ENCODE results near the gene CAMK4.

The CAMK4 gene

DNA sequence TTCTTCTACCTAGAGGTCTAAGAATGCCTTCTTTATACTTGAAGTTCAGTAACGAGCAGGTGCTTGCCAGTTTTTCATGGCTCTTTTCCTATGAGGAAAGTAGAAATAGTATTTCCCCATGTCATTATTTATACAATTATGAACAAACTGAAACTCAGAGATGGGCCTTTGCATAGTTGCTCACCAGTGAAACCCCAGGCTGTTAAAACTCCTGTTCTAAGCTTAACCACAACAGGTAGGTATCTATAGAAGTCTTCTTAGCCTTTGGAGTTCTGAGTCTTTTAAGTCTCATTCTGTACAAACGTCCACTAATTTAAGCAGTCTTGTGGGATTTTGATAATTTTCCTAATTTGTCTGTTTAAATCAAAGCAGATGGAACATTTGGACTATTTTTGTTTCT lies 198.1 kb downstream of the CAMK4 start:
- H3K79me2 ChIP-seq (ENCODE audit: insufficient read depth, low read length): no peaks in the 10 kb centered on the region
- no peaks in the 10 kb centered on the region for H3K36me3 ChIP-seq (ENCODE audit: insufficient read depth, low read length)
- no peak overlapping the region for H2AFZ ChIP-seq (ENCODE audit: low read length)
- no peaks in the 10 kb centered on the region for H3K9me3 ChIP-seq (ENCODE audit: insufficient read depth, low read depth, low read length)
- no peaks in the 10 kb centered on the region for H3F3A ChIP-seq (ENCODE audit: low read depth)
- no peaks in the 10 kb centered on the region for H3K4me1 ChIP-seq (ENCODE audit: insufficient read depth, low read length, poor library complexity, severe bottlenecking)
- no peak overlapping the region for H3K9ac ChIP-seq (ENCODE audit: low read depth, low read length, poor library complexity, severe bottlenecking)
- H3K4me2 ChIP-seq (ENCODE audit: low read depth, low read length, poor library complexity, severe bottlenecking): no peak overlapping the region
- TF ChIP-seq EZH2phosphoT487 (IDR thresholded peaks at IDR 0.05; ENCODE audit: borderline replicate concordance): no peak
- TF ChIP-seq, protein P1, sequence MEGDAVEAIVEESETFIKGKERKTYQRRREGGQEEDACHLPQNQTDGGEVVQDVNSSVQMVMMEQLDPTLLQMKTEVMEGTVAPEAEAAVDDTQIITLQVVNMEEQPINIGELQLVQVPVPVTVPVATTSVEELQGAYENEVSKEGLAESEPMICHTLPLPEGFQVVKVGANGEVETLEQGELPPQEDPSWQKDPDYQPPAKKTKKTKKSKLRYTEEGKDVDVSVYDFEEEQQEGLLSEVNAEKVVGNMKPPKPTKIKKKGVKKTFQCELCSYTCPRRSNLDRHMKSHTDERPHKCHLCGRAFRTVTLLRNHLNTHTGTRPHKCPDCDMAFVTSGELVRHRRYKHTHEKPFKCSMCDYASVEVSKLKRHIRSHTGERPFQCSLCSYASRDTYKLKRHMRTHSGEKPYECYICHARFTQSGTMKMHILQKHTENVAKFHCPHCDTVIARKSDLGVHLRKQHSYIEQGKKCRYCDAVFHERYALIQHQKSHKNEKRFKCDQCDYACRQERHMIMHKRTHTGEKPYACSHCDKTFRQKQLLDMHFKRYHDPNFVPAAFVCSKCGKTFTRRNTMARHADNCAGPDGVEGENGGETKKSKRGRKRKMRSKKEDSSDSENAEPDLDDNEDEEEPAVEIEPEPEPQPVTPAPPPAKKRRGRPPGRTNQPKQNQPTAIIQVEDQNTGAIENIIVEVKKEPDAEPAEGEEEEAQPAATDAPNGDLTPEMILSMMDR (conservative IDR thresholded peaks at IDR 0.05; ENCODE audit: low read length): no peak
- no peaks in the 10 kb centered on the region for H3K9me2 ChIP-seq (replicated peaks; ENCODE audit: low read depth, low read length)
- no peaks in the 10 kb centered on the region for H3K27me3 ChIP-seq (ENCODE audit: insufficient read depth, low read length, poor library complexity, severe bottlenecking)
- H4K20me1 ChIP-seq (ENCODE audit: insufficient read depth, low read length, poor library complexity, severe bottlenecking): no peaks in the 10 kb centered on the region
- no peak overlapping the region for H3K4me3 ChIP-seq (ENCODE audit: low read length, poor library complexity, severe bottlenecking)

DNA sequence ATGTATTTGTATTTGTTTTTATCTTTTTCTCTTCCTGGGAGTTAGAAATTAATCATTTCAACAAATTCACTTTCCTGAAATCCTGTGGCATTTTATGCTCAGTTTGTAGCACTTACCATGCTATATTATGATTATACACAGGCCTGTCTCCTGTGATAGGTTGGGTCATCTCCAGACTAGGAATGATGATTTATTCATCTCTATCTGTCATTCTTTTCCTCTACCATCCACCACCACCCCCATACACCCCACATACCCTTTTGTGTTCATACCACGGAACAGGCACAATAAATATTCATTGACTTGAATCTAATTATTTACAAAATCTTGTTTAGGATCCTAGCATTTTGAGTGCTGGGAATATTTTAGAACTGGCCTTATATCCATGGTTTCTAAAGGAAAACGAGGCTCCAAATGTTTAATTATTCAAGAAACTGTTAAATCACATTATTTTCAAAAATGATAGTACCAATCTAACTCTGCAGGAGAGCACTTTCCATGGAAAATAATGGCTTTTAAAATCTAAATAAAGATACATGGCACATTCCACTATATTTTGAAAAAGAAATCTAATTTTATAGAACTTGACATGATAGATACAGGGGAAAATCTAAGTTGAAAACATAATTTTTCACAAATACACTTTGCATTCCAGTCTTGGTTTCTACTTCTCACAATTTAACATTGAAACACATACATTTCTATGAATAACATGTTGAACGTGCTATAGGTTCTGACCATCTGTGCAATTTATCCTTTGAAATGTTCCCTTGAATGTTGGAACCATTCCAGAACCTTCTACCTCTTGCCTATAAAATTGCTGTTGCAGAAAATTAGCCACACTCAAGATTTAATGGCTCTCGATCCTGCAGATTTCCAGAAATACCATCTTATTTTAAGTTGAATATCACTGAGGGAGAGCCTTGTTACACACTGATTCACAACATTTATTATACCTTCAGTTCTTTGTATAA lies 198.8 kb downstream of the CAMK4 start:
- H3K27me3 ChIP-seq (ENCODE audit: insufficient read depth, low read length, poor library complexity, severe bottlenecking): no peaks in the 10 kb centered on the region
- no peaks in the 10 kb centered on the region for H3K79me2 ChIP-seq (ENCODE audit: insufficient read depth, low read length)
- H3K9me2 ChIP-seq (replicated peaks; ENCODE audit: low read depth, low read length): no peaks in the 10 kb centered on the region
- no peak overlapping the region for H3K4me2 ChIP-seq (ENCODE audit: low read depth, low read length, poor library complexity, severe bottlenecking)
- H3K9ac ChIP-seq (ENCODE audit: low read depth, low read length, poor library complexity, severe bottlenecking): no peak overlapping the region
- H3F3A ChIP-seq (ENCODE audit: low read depth): no peaks in the 10 kb centered on the region
- TF ChIP-seq EZH2phosphoT487 (IDR thresholded peaks at IDR 0.05; ENCODE audit: borderline replicate concordance): no peak
- TF ChIP-seq, protein P1 (conservative IDR thresholded peaks at IDR 0.05; ENCODE audit: low read length): no peak
- no peaks in the 10 kb centered on the region for H3K4me1 ChIP-seq (ENCODE audit: insufficient read depth, low read length, poor library complexity, severe bottlenecking)
- no peaks in the 10 kb centered on the region for H3K9me3 ChIP-seq (ENCODE audit: insufficient read depth, low read depth, low read length)
- no peaks in the 10 kb centered on the region for H3K36me3 ChIP-seq (ENCODE audit: insufficient read depth, low read length)
- H2AFZ ChIP-seq (ENCODE audit: low read length): no peak overlapping the region
- H3K4me3 ChIP-seq (ENCODE audit: low read length, poor library complexity, severe bottlenecking): no peak overlapping the region
- no peaks in the 10 kb centered on the region for H4K20me1 ChIP-seq (ENCODE audit: insufficient read depth, low read length, poor library complexity, severe bottlenecking)

DNA sequence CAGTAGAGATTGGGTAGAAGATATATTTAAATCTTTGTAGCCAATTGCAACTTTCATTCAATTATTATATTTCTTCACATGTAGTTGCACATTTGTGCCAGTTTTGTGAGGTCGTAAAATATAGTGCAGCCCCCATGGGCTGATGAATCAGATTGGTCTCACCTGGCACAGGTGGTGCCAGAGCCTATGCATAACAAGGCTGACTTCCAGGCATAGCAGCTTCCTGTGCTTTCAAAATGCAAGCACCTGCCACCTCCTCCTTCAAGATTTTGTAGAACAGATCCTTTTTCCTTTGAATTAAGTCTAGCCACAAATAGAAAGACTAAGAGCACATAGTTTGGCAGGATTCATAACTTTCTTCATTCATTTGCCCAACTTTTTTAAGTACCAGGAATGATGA lies 201.0 kb downstream of the CAMK4 start:
- Histone ChIP-seq H3K79me2 (ENCODE audit: insufficient read depth, low read length) (no peaks in the 10 kb centered on the region), H3K9me3 (ENCODE audit: insufficient read depth, low read depth, low read length) (no peaks in the 10 kb centered on the region), H3K36me3 (ENCODE audit: insufficient read depth, low read length) (no peaks in the 10 kb centered on the region), H3K9me2 (replicated peaks; ENCODE audit: low read depth, low read length) (no peaks in the 10 kb centered on the region), H2AFZ (ENCODE audit: low read length) (no peak overlapping the region), H3F3A (ENCODE audit: low read depth) (no peaks in the 10 kb centered on the region), H3K27me3 (ENCODE audit: insufficient read depth, low read length, poor library complexity, severe bottlenecking) (no peaks in the 10 kb centered on the region), H4K20me1 (ENCODE audit: insufficient read depth, low read length, poor library complexity, severe bottlenecking) (no peaks in the 10 kb centered on the region), H3K4me3 (ENCODE audit: low read length, poor library complexity, severe bottlenecking) (no peak overlapping the region), H3K9ac (ENCODE audit: low read depth, low read length, poor library complexity, severe bottlenecking) (no peak overlapping the region), H3K4me2 (ENCODE audit: low read depth, low read length, poor library complexity, severe bottlenecking) (no peak overlapping the region), H3K4me1 (ENCODE audit: insufficient read depth, low read length, poor library complexity, severe bottlenecking) (no peaks in the 10 kb centered on the region)
- TF ChIP-seq, protein P1 (conservative IDR thresholded peaks at IDR 0.05; ENCODE audit: low read length): no peak
- no peak for TF ChIP-seq EZH2phosphoT487 (IDR thresholded peaks at IDR 0.05; ENCODE audit: borderline replicate concordance)
